Activated T-helper 1 cell treated with Interleukin-2 at 50 U/mL for 16 hours (primary cell): Measurements from ENCODE around the gene PCP4.

Experiments
- DNase-seq: peaks from one replicate; pipeline ENCODE4 v3.0.0-alpha.2; 2020; ENCODE audit warnings: low read depth

PCP4 gene

GRCh38 chr21:39924577-39925308 is 57.5 kb downstream of the PCP4 start:
- DNase-seq, result no peak

- no peak for DNase-seq
Observed at GRCh38 chr21:39927304-39927886, 60.2 kb downstream of the PCP4 start.

GRCh38 chr21:39932335-39932734 is 65.1 kb downstream of the PCP4 start:
- no peak for DNase-seq

- no peak for DNase-seq
Observed at GRCh38 chr21:39934895-39935294, 67.7 kb downstream of the PCP4 start.

- no peak for DNase-seq
Observed at GRCh38 chr21:39935716-39936115, 68.5 kb downstream of the PCP4 start.

GRCh38 chr21:39938086-39938625 is 70.9 kb downstream of the PCP4 start:
- DNase-seq, result no peak

- DNase-seq, result no peak
Observed at GRCh38 chr21:39946199-39946598, 79.0 kb downstream of the PCP4 start.

GRCh38 chr21:39947031-39947430 is 79.8 kb downstream of the PCP4 start:
- no peak for DNase-seq

- no peak for DNase-seq
Observed at GRCh38 chr21:39951183-39952101, 84.2 kb downstream of the PCP4 start.

GRCh38 chr21:39952265-39952664 is 85.0 kb downstream of the PCP4 start:
- DNase-seq, result no peak

GRCh38 chr21:39954570-39954969 is 87.3 kb downstream of the PCP4 start:
- no peak for DNase-seq

- DNase-seq, result no peak
Observed at GRCh38 chr21:39955326-39955725, 88.1 kb downstream of the PCP4 start.

GRCh38 chr21:39956586-39956985 is 89.3 kb downstream of the PCP4 start:
- DNase-seq, result no peak

- DNase-seq, result no peak
Observed at GRCh38 chr21:39958731-39959130, 91.5 kb downstream of the PCP4 start.

GRCh38 chr21:39961251-39961650 is 94.0 kb downstream of the PCP4 start:
- DNase-seq, result no peak

GRCh38 chr21:39965026-39965425 is 97.8 kb downstream of the PCP4 start:
- DNase-seq, result no peak

- DNase-seq, result no peak
Observed at GRCh38 chr21:39966786-39967185, 99.5 kb downstream of the PCP4 start.

- DNase-seq, result no peak
Observed at GRCh38 chr21:39968010-39968409, 100.8 kb downstream of the PCP4 start.

- DNase-seq, result no peak
Observed at GRCh38 chr21:39969691-39970364, 102.6 kb downstream of the PCP4 start.

- no peak for DNase-seq
Observed at GRCh38 chr21:39971956-39972355, 104.7 kb downstream of the PCP4 start.

GRCh38 chr21:39972471-39972870 is 105.2 kb downstream of the PCP4 start:
- no peak for DNase-seq
